Endodermal cell (in vitro differentiated cells): ENCODE results near the gene FOS. TPM values are rescaled to one million over a fixed set of nuclear protein-coding genes. Genes with fewer than 3 reads are reported as not detected.

Source experiments
- DNase-seq: peaks from one replicate; pipeline ENCODE4 v3.0.0-alpha.2; 2017
- H3K27ac ChIP-seq: 2 replicates; pipeline ENCODE4 v1.5.1; 2013; ENCODE audit warnings: mild to moderate bottlenecking, low read depth, low read length, moderate library complexity
- H3K27me3 ChIP-seq: 2 replicates; pipeline ENCODE4 v1.6.1; 2013; ENCODE audit warnings: mild to moderate bottlenecking, low read length, moderate library complexity; ENCODE audit not compliant: insufficient read depth, control insufficient read depth, poor library complexity, severe bottlenecking
- H3K36me3 ChIP-seq: 2 replicates; pipeline ENCODE4 v1.7.0; 2013; ENCODE audit warnings: mild to moderate bottlenecking, low read length, moderate library complexity; ENCODE audit not compliant: control insufficient read depth, insufficient read depth
- H3K4me1 ChIP-seq: one replicate; pipeline ENCODE4 v1.7.0; 2013; ENCODE audit warnings: low read length; ENCODE audit not compliant: control insufficient read depth, insufficient read depth
- H3K4me3 ChIP-seq: 2 replicates; pipeline ENCODE4 v1.5.1; 2013; ENCODE audit warnings: mild to moderate bottlenecking, low read length, moderate library complexity
- H3K9ac ChIP-seq: 2 replicates; pipeline ENCODE4 v1.6.1; 2013; ENCODE audit warnings: mild to moderate bottlenecking, low read length, moderate library complexity; ENCODE audit not compliant: poor library complexity, severe bottlenecking; ENCODE audit errors: extremely low read depth
- H3K9me3 ChIP-seq: 2 replicates; pipeline ENCODE4 v1.6.1; 2013; ENCODE audit warnings: mild to moderate bottlenecking, low read length, moderate library complexity; ENCODE audit not compliant: control insufficient read depth
- H3K27ac Mint-ChIP-seq: 2 replicates; pipeline ENCODE4 v1.8.0; 2020; ENCODE audit warnings: mixed read lengths
- H3K27me3 Mint-ChIP-seq: 2 replicates; pipeline ENCODE4 v1.8.0; 2021; ENCODE audit warnings: mild to moderate bottlenecking, mixed read lengths; ENCODE audit not compliant: insufficient read depth
- H3K36me3 Mint-ChIP-seq: 2 replicates; pipeline ENCODE4 v1.8.0; 2020; ENCODE audit warnings: low read depth, mixed read lengths
- H3K4me1 Mint-ChIP-seq: 2 replicates; pipeline ENCODE4 v1.8.0; 2020; ENCODE audit warnings: mixed read lengths
- H3K4me3 Mint-ChIP-seq: 2 replicates; pipeline ENCODE4 v1.8.0; 2020; ENCODE audit warnings: mild to moderate bottlenecking, moderate library complexity, mixed read lengths
- H3K9me3 Mint-ChIP-seq: 2 replicates; pipeline ENCODE4 v1.8.0; 2020; ENCODE audit warnings: mild to moderate bottlenecking, mixed read lengths
- CTCF ChIP-seq: fragments of 200-600 bp; sonication (generic); conservative IDR thresholded peaks from 2 replicates; pipeline ENCODE4 v1.5.0; 2021; ENCODE audit warnings: antibody characterized with exemption, mild to moderate bottlenecking
- whole genome bisulfite sequencing, 2 experiments: methylation state at CpG; one replicate each; pipeline versions ENCODE4 v1.1.5 to v1.1.7; 2013; ENCODE audit warnings: missing lambda C conversion rate in 2 of 2, mixed read lengths in 1 of 2; ENCODE audit not compliant: insufficient coverage in 1 of 2, insufficient read length in 1 of 2; 5-methylcytosine and 5-hydroxymethylcytosine counted together
- total RNA-seq, 2 donors: library from RNA; stranded (reverse); fragmentation: NEBNext Ultra II Directional in 1 of 2; extraction: Animal tissue kit (Norgen Biotek cat#: 25700) in 1 of 2; gene quantifications; 2 replicates in 1 of 2; 3 replicates in 1 of 2; pipeline ENCODE4 v1.2.1, GENCODE V29; 2021

FOS gene
- total RNA-seq, 2 donors from 2014 or later = 10.3 to 14.0 TPM

- WGBS, 2 experiments = 0 to 2% methylated on average over 13 to 27 of the region's 27 CpGs
- Mint-ChIP-seq H3K36me3 (peaks cover 15% of the 10 kb centered on the region), H3K4me3 (peak overlapping the region; percentile 81), H3K4me1 (peaks cover 30% of the 10 kb centered on the region), H3K27me3 (peaks cover 49% of the 10 kb centered on the region), H3K9me3 (no peaks in the 10 kb centered on the region), H3K27ac (peak overlapping the region; percentile 100)
- H3K9me3 ChIP-seq = no peaks in the 10 kb centered on the region
- peaks cover 14% of the 10 kb centered on the region for H3K27me3 ChIP-seq
- no peak for TF ChIP-seq CTCF
- H3K4me1 ChIP-seq = peaks cover 8% of the 10 kb centered on the region
- H3K27ac ChIP-seq = peak overlapping the region; percentile 68
- peak overlapping the region; percentile 88 for H3K4me3 ChIP-seq
- no peaks in the 10 kb centered on the region for H3K36me3 ChIP-seq
- peak overlapping the region; percentile 98 for H3K9ac ChIP-seq
- DNase-seq = no peak
Measured at GRCh38 chr14:75277815-75278421, 710 bp upstream of the FOS start.

GRCh38 chr14:75279153-75279762 lies 630 bp downstream of the FOS start:
- Mint-ChIP-seq H3K27me3 (peaks cover 38% of the 10 kb centered on the region), H3K4me1 (peaks cover 30% of the 10 kb centered on the region), H3K9me3 (no peaks in the 10 kb centered on the region), H3K4me3 (peak overlapping the region; percentile 81), H3K36me3 (peaks cover 15% of the 10 kb centered on the region), H3K27ac (peak overlapping the region; percentile 100)
- H3K36me3 ChIP-seq = no peaks in the 10 kb centered on the region
- H3K9ac ChIP-seq = peak overlapping the region; percentile 98
- peaks cover 8% of the 10 kb centered on the region for H3K4me1 ChIP-seq
- peak overlapping the region; percentile 100 for H3K27ac ChIP-seq
- H3K9me3 ChIP-seq = no peaks in the 10 kb centered on the region
- H3K4me3 ChIP-seq = peak overlapping the region; percentile 84
- no peak for TF ChIP-seq CTCF
- no peak for DNase-seq
- 0 to 2% methylated on average over 19 to 38 of the region's 38 CpGs for WGBS, 2 experiments
- peaks cover 14% of the 10 kb centered on the region for H3K27me3 ChIP-seq

GRCh38 chr14:75279763-75280290 lies 1.2 kb downstream of the FOS start:
- DNase-seq = peak; percentile 86
- Mint-ChIP-seq H3K4me3 (peak overlapping the region; percentile 81), H3K36me3 (peaks cover 15% of the 10 kb centered on the region), H3K4me1 (peaks cover 30% of the 10 kb centered on the region), H3K9me3 (no peaks in the 10 kb centered on the region), H3K27ac (peak overlapping the region; percentile 100), H3K27me3 (peaks cover 34% of the 10 kb centered on the region)
- Histone ChIP-seq H3K36me3 (no peaks in the 10 kb centered on the region), H3K9me3 (no peaks in the 10 kb centered on the region), H3K4me1 (peaks cover 8% of the 10 kb centered on the region), H3K4me3 (peak overlapping the region; percentile 84), H3K27me3 (peaks cover 13% of the 10 kb centered on the region), H3K27ac (no peak overlapping the region), H3K9ac (peak overlapping the region; percentile 98)
- 4% methylated on average over 12 to 26 of the region's 26 CpGs for WGBS, 2 experiments
- TF ChIP-seq CTCF = no peak
